H1 (cell line): ENCODE measurements around the gene MYL5.

Experiments used
- BRCA1 ChIP-seq: IDR thresholded peaks from 2 replicates; pipeline ENCODE4 v1.6.1; 2012; ENCODE audit warnings: low read depth, low read length, improper control_type of control experiment
- CTCF ChIP-seq, 3 experiments: IDR thresholded peaks; 1 replicate in 2 of 3; 2 replicates in 1 of 3; pipeline versions ENCODE4 v1.5.1 to v1.6.1; 2011; ENCODE audit warnings: low read length in 3 of 3, mild to moderate bottlenecking in 3 of 3, inconsistent platforms in 2 of 3, low read depth in 1 of 3, moderate library complexity in 1 of 3; ENCODE audit not compliant: insufficient read depth in 1 of 3; ENCODE audit errors: control extremely low read depth in 1 of 3

- no peak for TF ChIP-seq CTCF (IDR thresholded peaks at IDR 0.05; ENCODE audit: control extremely low read depth in 1 of 3, insufficient read depth in 1 of 3, low read depth in 1 of 3, low read length in 3 of 3)
- no peak for TF ChIP-seq BRCA1
Observed at GRCh38 chr4:657338-657833, 17.0 kb upstream of the MYL5 start.
